Germinal center (tissue), 1 donor: ENCODE data around the gene B3GLCT.

Source experiments
- DNase-seq: peaks from one replicate; pipeline ENCODE4 v3.0.0; 2012; ENCODE audit warnings: mixed read lengths, low spot score

B3GLCT gene

DNA sequence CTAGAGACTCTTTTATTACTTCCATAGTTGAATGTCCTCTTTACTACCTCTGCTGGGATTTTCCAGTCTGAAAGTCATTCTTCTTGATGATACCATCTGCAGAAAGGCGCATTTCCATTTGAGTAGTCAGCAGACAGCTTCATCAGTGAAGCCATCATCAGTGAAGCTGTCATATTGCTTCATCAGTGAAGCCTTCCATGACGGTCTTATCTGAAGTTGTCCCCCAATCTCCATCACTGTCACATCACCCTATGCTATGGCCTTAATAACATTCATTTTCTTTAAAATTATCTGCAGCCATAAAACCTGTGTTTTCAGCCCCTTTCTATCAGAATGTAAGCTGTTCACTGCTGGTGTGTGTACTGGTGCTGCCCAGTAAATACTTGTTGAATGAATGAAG is 151.6 kb downstream of the B3GLCT start:
- no peak for DNase-seq

GRCh38 chr13:31352467-31352866 is 152.7 kb downstream of the B3GLCT start:
- DNase-seq, result no peak

- no peak for DNase-seq
These were observed 155.2 kb downstream of the B3GLCT start for GRCh38 chr13:31355001-31355400.

GRCh38 chr13:31356991-31357390 is 157.2 kb downstream of the B3GLCT start:
- no peak for DNase-seq

DNA sequence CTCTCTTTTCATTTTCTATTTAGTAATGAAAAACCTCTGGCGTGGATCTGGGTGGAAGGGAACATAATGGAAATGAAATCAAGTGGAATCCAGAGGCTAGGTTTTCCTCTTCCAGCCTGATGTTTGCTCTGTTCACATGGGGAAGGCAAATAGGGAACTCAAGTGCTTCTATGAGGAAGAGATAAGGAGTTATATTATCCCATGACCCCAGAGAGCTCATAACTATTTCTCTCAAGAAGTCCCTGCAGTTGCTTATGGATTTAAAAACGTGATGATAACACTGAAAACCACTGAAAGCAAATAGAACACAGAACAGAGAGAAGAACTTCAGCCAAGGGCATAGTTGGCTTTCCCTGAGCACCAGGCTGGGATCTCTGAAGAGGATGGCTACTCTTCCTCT is 157.8 kb downstream of the B3GLCT start:
- no peak for DNase-seq

DNA sequence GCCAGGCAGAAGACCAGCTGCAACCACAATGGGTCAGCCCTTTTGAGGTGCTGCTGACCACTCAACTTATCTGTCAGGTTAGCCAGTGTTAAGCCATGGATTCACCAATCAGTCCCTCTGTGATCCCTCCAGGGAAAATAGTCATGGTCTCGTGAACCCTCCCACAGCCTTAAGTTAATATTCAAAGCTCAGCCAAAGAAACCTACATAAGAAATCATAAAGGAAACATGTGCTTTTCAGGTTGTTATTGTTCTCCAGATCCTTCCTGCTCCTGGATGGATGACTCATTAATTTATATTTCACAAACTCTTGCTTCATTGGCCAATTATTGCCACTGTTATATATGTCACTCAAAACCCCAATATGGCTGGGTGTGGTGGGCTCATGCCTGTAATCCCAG is 161.9 kb downstream of the B3GLCT start:
- DNase-seq, result no peak

- DNase-seq, result no peak
These were observed 165.9 kb downstream of the B3GLCT start for GRCh38 chr13:31365630-31366029.

- no peak for DNase-seq
These were observed 167.6 kb downstream of the B3GLCT start for GRCh38 chr13:31367410-31367809.

- no peak for DNase-seq
These were observed 169.4 kb downstream of the B3GLCT start for GRCh38 chr13:31369213-31369612.

- peak; percentile 32 for DNase-seq
These were observed 172.7 kb downstream of the B3GLCT start for GRCh38 chr13:31372454-31372853.

DNA sequence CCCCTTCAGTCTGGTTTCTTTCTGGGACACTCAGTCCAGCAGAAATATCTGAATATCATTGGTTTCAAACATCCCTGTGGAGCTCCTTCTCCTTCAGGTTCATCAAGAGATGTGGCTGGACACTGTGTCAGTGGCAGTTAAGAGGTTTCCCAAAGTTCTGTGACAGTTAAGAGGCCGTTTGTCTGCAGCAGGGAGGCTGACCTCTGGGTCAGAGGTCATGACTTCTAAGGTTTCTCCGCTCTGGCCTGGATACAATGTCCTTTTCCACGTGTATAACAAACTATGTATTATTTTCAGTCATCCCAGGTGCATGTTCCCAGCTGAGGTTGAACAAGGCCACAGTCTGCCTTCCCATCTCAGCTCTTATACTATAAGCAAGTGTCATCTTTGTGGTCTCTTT is 174.9 kb downstream of the B3GLCT start:
- no peak for DNase-seq

GRCh38 chr13:31377946-31378345 is 178.2 kb downstream of the B3GLCT start:
- peak; percentile 79 for DNase-seq

- no peak for DNase-seq
These were observed 180.9 kb downstream of the B3GLCT start for GRCh38 chr13:31380715-31381114.
